Mesenchymal stem cell (in vitro differentiated cells and primary cell): Measurements from ENCODE around the gene SNRPB2.

ENCODE experiments used
- DNase-seq: peaks from one replicate; pipeline ENCODE4 v3.0.0-alpha.2; 2013
- H2AFZ ChIP-seq: one replicate; pipeline ENCODE4 v1.6.1; 2013; ENCODE audit warnings: low read depth, mild to moderate bottlenecking, control low read depth, inconsistent platforms, low read length, moderate library complexity
- H2AK5ac ChIP-seq: 2 replicates; pipeline ENCODE4 v1.6.1; 2013; ENCODE audit warnings: low read length, moderate library complexity, mild to moderate bottlenecking, inconsistent platforms; ENCODE audit not compliant: severe bottlenecking
- H2BK120ac ChIP-seq: one replicate; pipeline ENCODE4 v1.6.1; 2013; ENCODE audit warnings: low read depth, mild to moderate bottlenecking, inconsistent platforms, low read length, moderate library complexity
- H2BK12ac ChIP-seq, 2 experiments: one replicate each; pipeline ENCODE4 v1.6.1; 2013; ENCODE audit warnings: inconsistent platforms in 2 of 2, low read length in 2 of 2, mild to moderate bottlenecking in 2 of 2, moderate library complexity in 2 of 2, control low read depth in 1 of 2
- H2BK15ac ChIP-seq: one replicate; pipeline ENCODE4 v1.6.1; 2013; ENCODE audit warnings: mild to moderate bottlenecking, low read depth, inconsistent platforms; ENCODE audit not compliant: poor library complexity, severe bottlenecking
- H2BK5ac ChIP-seq: 2 replicates; pipeline ENCODE4 v1.6.1; 2013; ENCODE audit warnings: low read depth, mild to moderate bottlenecking, low read length, control low read depth, inconsistent platforms; ENCODE audit not compliant: poor library complexity, severe bottlenecking
- H3K14ac ChIP-seq, 2 experiments: one replicate each; pipeline ENCODE4 v1.6.1; 2013; ENCODE audit warnings: inconsistent platforms in 2 of 2, low read length in 2 of 2, control low read depth in 1 of 2, mild to moderate bottlenecking in 1 of 2, moderate library complexity in 1 of 2
- H3K18ac ChIP-seq, 2 experiments: one replicate each; pipeline ENCODE4 v1.6.1; 2013; ENCODE audit warnings: inconsistent platforms in 2 of 2, low read length in 2 of 2, control low read depth in 1 of 2, low read depth in 1 of 2, mild to moderate bottlenecking in 1 of 2
- H3K23ac ChIP-seq, 2 experiments: one replicate each; pipeline ENCODE4 v1.6.1; 2013; ENCODE audit warnings: inconsistent platforms in 2 of 2, low read length in 2 of 2, mild to moderate bottlenecking in 2 of 2, moderate library complexity in 2 of 2, control low read depth in 1 of 2
- H3K27ac ChIP-seq: 2 replicates; pipeline ENCODE4 v1.5.1; 2013; ENCODE audit warnings: mild to moderate bottlenecking, moderate library complexity, low read length, control low read depth, inconsistent platforms; ENCODE audit not compliant: poor library complexity, severe bottlenecking
- H3K27me3 ChIP-seq, 2 experiments: 2 replicates each; pipeline versions ENCODE4 v1.6.1 to v1.7.0; 2013; ENCODE audit warnings: low read length in 2 of 2, mild to moderate bottlenecking in 2 of 2, moderate library complexity in 2 of 2, control low read depth in 1 of 2, inconsistent platforms in 1 of 2; ENCODE audit not compliant: control insufficient read depth in 1 of 2, insufficient read depth in 1 of 2
- H3K36me3 ChIP-seq, 2 experiments: 2 replicates each; pipeline versions ENCODE4 v1.6.1 to v1.7.0; 2013; ENCODE audit warnings: low read length in 2 of 2, control low read depth in 1 of 2, inconsistent platforms in 1 of 2, low read depth in 1 of 2, mild to moderate bottlenecking in 1 of 2; ENCODE audit not compliant: insufficient read depth in 2 of 2, control insufficient read depth in 1 of 2
- H3K4ac ChIP-seq, 2 experiments: one replicate each; pipeline ENCODE4 v1.6.1; 2013; ENCODE audit warnings: inconsistent platforms in 2 of 2, low read length in 2 of 2, mild to moderate bottlenecking in 2 of 2, moderate library complexity in 2 of 2, control low read depth in 1 of 2, low read depth in 1 of 2
- H3K4me1 ChIP-seq: 2 replicates; pipeline ENCODE4 v1.6.1; 2013; ENCODE audit warnings: low read depth, low read length, control low read depth; ENCODE audit not compliant: control insufficient read depth, insufficient read depth
- H3K4me2 ChIP-seq: 2 replicates; pipeline ENCODE4 v1.6.1; 2013; ENCODE audit warnings: low read length, mild to moderate bottlenecking, inconsistent platforms; ENCODE audit not compliant: poor library complexity, severe bottlenecking
- H3K4me3 ChIP-seq, 2 experiments: 2 replicates each; pipeline versions ENCODE4 v1.5.1 to v1.7.0; 2013; ENCODE audit warnings: low read length in 2 of 2, mild to moderate bottlenecking in 2 of 2, control low read depth in 1 of 2, low read depth in 1 of 2; ENCODE audit not compliant: insufficient read depth in 1 of 2
- H3K79me1 ChIP-seq: replicated peaks from 2 replicates; pipeline ENCODE4 v1.6.1; 2013; ENCODE audit warnings: mild to moderate bottlenecking, control low read depth, low read length, inconsistent platforms; ENCODE audit not compliant: poor library complexity, severe bottlenecking
- H3K9ac ChIP-seq: 2 replicates; pipeline ENCODE4 v1.7.0; 2013; ENCODE audit warnings: mild to moderate bottlenecking, low read length, moderate library complexity
- H3K9me3 ChIP-seq: 2 replicates; pipeline ENCODE4 v1.7.0; 2013; ENCODE audit warnings: mild to moderate bottlenecking, low read length; ENCODE audit not compliant: control insufficient read depth
- H4K8ac ChIP-seq: one replicate; pipeline ENCODE4 v1.6.1; 2013; ENCODE audit warnings: inconsistent platforms, mild to moderate bottlenecking, low read length, moderate library complexity
- H4K91ac ChIP-seq: one replicate; pipeline ENCODE4 v1.6.1; 2013; ENCODE audit warnings: mild to moderate bottlenecking, low read length, inconsistent platforms
- WGBS: methylation state at CpG from one replicate; pipeline ENCODE4 v1.1.7; 2013; ENCODE audit warnings: mixed read lengths; 5-methylcytosine and 5-hydroxymethylcytosine counted together

Gene SNRPB2

DNA sequence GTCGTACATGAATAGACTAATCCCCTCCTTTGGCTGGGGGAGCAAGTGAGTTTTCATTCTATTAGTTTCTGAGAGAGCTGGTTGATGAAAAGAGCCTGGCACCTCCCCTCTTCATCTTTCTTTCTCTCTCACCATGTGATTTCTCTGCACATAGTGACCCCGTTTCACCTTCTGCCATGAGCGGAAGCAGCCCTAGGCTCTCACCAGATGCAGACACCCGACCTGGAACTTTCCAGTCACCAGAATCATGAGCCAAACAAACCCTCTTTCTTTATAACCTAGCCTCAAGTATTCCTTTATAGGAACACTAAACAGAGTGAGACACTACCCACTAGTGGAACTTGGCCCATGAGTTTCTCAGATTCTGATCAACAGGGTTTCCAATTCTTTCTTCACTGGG lies 34.7 kb downstream of the SNRPB2 start:
- Histone ChIP-seq H3K4me1 (no peaks in the 10 kb centered on the region), H3K14ac (no peak overlapping the region), H2BK5ac (no peak overlapping the region), H4K91ac (no peak overlapping the region), H2BK15ac (no peak overlapping the region), H4K8ac (no peak overlapping the region), H3K4ac (no peak overlapping the region), H3K9me3 (no peaks in the 10 kb centered on the region), H3K27ac (no peak overlapping the region), H3K79me1 (no peaks in the 10 kb centered on the region), H3K18ac (no peak overlapping the region), H2BK12ac (no peak overlapping the region), H3K23ac (no peak overlapping the region), H3K36me3 (no peaks in the 10 kb centered on the region), H3K27me3 (peaks cover 35 to 37% of the 10 kb centered on the region in 2 experiments), H2AFZ (no peak overlapping the region), H2AK5ac (no peak overlapping the region), H3K9ac (no peak overlapping the region), H3K4me2 (no peak overlapping the region), H2BK120ac (no peak overlapping the region), H3K4me3 (no peak overlapping the region)
- DNase-seq = no peak
- 52% methylated on average over 3 of the region's 4 CpGs for WGBS

- Histone ChIP-seq H3K4ac (no peak overlapping the region), H3K79me1 (no peaks in the 10 kb centered on the region), H3K4me3 (no peak overlapping the region), H3K27ac (no peak overlapping the region), H4K8ac (no peak overlapping the region), H3K4me1 (no peaks in the 10 kb centered on the region), H3K9ac (no peak overlapping the region), H3K18ac (no peak overlapping the region), H3K4me2 (no peak overlapping the region), H2AFZ (no peak overlapping the region), H2BK120ac (no peak overlapping the region), H2BK5ac (no peak overlapping the region), H4K91ac (no peak overlapping the region), H3K27me3 (peaks cover 5 to 10% of the 10 kb centered on the region in 2 experiments), H2AK5ac (no peak overlapping the region), H2BK12ac (no peak overlapping the region), H3K36me3 (no peaks in the 10 kb centered on the region), H3K14ac (no peak overlapping the region), H3K9me3 (no peaks in the 10 kb centered on the region), H2BK15ac (no peak overlapping the region), H3K23ac (no peak overlapping the region)
- no peak for DNase-seq
Measured at GRCh38 chr20:16771213-16771612, 41.4 kb downstream of the SNRPB2 start.

DNA sequence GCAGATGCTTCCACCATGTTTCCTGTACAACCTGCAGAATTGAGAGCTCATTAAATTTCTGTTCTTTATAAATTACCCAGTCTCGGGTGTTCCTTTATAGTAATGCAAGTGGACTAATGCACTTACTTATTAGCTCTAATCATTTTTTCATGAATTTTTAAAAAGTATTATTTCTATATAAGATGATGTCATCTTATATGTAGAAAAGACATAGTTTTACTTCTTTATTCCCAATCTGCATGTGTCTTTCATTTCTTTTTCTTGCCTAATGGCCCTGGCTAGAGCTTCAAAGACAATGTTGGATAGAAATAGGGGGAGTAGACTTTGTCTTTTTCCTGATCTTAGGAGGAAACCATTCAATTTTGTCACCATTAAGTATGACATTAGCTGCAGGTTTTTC lies 46.1 kb downstream of the SNRPB2 start:
- no peaks in the 10 kb centered on the region for H3K27me3 ChIP-seq
- H2AK5ac ChIP-seq = no peak overlapping the region
- WGBS = no CpG with 5 or more reads among the region's 1 CpG
- no peak overlapping the region for H3K4me3 ChIP-seq
- no peaks in the 10 kb centered on the region for H3K9me3 ChIP-seq
- no peak overlapping the region for H3K4me2 ChIP-seq
- no peak overlapping the region for H3K23ac ChIP-seq
- no peak overlapping the region for H2BK15ac ChIP-seq
- no peak overlapping the region for H4K8ac ChIP-seq
- H2AFZ ChIP-seq = no peak overlapping the region
- no peak overlapping the region for H3K27ac ChIP-seq
- no peak overlapping the region for H3K9ac ChIP-seq
- no peaks in the 10 kb centered on the region for H3K4me1 ChIP-seq
- DNase-seq = no peak
- no peaks in the 10 kb centered on the region for H3K36me3 ChIP-seq
- H3K14ac ChIP-seq = no peak overlapping the region
- no peak overlapping the region for H2BK120ac ChIP-seq
- no peak overlapping the region for H3K4ac ChIP-seq
- no peak overlapping the region for H3K18ac ChIP-seq
- no peak overlapping the region for H2BK5ac ChIP-seq
- no peaks in the 10 kb centered on the region for H3K79me1 ChIP-seq
- H2BK12ac ChIP-seq = no peak overlapping the region
- H4K91ac ChIP-seq = no peak overlapping the region

GRCh38 chr20:16777126-16777525 lies 47.3 kb downstream of the SNRPB2 start:
- Histone ChIP-seq H3K27ac (no peak overlapping the region), H2BK120ac (no peak overlapping the region), H4K91ac (no peak overlapping the region), H3K4me1 (no peaks in the 10 kb centered on the region), H2AFZ (no peak overlapping the region), H3K9me3 (no peaks in the 10 kb centered on the region), H2BK5ac (no peak overlapping the region), H2BK15ac (no peak overlapping the region), H2AK5ac (no peak overlapping the region), H3K14ac (no peak overlapping the region), H3K4ac (no peak overlapping the region), H3K36me3 (no peaks in the 10 kb centered on the region), H3K4me2 (no peak overlapping the region), H2BK12ac (no peak overlapping the region), H3K23ac (no peak overlapping the region), H3K18ac (no peak overlapping the region), H3K79me1 (no peaks in the 10 kb centered on the region), H3K9ac (no peak overlapping the region), H4K8ac (no peak overlapping the region), H3K27me3 (no peaks in the 10 kb centered on the region), H3K4me3 (no peak overlapping the region)
- 82% methylated on average over 1 of the region's 1 CpG for WGBS
- no peak for DNase-seq
